ENCODE results near the gene GARRE1.
"Not testable (repeated sequence)": the region's sequence is repeated elsewhere in the genome, so short reads cannot be mapped to it uniquely, and the experiment has no call there.

GARRE1 gene, protein sequence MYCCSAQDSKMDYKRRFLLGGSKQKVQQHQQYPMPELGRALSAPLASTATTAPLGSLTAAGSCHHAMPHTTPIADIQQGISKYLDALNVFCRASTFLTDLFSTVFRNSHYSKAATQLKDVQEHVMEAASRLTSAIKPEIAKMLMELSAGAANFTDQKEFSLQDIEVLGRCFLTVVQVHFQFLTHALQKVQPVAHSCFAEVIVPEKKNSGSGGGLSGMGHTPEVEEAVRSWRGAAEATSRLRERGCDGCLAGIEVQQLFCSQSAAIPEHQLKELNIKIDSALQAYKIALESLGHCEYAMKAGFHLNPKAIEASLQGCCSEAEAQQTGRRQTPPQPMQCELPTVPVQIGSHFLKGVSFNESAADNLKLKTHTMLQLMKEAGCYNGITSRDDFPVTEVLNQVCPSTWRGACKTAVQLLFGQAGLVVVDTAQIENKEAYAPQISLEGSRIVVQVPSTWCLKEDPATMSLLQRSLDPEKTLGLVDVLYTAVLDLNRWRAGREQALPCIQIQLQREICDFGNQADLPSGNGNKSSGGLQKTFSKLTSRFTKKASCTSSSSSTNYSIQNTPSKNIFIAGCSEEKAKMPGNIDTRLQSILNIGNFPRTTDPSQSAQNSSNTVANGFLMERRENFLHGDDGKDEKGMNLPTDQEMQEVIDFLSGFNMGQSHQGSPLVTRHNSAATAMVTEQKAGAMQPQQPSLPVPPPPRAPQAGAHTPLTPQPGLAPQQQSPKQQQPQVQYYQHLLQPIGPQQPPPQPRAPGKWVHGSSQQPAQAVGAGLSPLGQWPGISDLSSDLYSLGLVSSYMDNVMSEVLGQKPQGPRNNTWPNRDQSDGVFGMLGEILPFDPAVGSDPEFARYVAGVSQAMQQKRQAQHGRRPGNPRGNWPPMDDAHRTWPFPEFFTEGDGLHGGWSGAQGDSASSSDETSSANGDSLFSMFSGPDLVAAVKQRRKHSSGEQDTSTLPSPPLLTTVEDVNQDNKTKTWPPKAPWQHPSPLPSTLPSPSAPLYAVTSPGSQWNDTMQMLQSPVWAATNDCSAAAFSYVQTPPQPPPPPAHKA (N-terminal part only)

DNA sequence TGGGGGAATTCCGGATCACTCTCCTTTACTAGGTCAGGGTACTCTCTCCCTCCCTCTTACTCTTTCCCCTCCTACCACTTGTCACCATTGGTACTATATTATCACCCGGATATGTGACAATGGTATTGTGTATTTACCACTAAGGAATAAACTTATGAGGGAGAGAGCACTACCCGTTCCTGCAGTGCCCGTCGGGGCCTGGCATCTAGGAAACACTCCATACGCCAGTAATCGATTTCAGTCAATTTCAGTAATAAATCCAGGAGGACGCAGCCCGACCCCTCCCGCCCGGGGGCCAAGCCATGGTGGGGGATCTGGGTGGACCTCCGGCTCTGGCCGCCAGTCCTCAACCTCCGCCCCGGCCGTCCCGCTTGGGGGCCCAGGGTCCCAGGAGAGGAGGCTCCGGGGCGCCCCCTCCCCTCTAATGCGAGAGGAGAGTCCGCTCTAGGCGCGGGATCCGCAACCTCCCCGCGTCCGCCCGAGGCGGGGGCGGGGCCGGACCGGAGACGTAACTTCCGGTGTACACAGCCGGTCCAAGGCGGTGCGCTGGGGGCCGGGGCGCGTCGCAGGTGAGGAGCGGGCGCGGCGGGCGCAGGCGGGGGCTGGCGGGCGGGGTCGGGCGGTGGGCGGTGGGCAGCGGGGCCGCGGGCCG, at the start of gene GARRE1:
TSS of gene GARRE1 (plus strand) at position 509 of the 652 bp plus-strand sequence. CDS start 45,920 bp downstream, outside the sequence.
- DNase-seq, result peak; percentile 65

DNA sequence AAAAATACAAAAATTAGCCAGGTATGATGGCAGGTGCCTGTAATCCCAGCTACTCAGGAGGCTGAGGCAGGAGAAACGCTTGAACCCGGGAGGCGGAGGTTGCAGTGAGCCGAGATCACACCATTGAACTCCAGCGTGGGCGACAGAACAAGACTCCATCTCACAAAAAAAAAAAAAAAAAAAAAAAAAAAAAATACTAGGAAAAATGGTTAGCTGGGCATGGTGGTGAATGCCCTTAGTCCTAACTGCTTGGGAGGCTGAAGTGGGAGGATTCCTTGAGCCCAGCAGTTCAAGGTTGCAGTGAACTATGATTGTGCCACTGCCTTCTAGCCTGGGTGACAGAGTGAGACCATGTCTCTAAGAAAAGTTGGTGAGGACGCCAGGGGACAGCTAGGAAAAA, 49.0 kb upstream of the GARRE1 start:
- DNase-seq, result not testable (repeated sequence)

DNA sequence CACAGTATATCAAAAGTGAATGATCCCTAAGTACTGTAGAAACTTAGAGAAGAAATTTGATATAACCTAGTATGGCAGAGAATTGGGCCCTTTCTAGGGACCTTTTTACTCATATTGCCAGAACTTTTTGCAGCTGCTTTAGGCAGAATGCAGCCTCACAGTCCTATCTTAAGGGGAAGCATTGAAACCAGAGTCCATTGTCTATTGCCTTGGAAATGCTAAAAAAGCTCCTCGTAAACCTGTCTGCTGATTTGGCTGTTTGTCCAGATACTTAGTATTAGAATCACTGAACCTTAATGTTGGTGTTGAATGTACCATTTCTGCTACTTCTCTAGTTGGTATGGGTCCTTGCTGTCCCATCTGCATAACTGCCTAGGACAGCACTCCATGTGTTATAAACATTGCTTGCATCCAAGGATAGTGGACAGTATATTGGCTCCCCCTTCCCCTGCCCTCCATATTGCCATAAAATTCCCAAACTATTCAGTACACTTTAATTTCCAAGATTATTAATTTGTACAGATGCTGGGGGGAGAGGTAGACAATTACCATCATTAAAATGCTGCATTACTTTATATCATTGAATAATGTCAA, 46.0 kb upstream of the GARRE1 start:
- no peak for DNase-seq

DNA sequence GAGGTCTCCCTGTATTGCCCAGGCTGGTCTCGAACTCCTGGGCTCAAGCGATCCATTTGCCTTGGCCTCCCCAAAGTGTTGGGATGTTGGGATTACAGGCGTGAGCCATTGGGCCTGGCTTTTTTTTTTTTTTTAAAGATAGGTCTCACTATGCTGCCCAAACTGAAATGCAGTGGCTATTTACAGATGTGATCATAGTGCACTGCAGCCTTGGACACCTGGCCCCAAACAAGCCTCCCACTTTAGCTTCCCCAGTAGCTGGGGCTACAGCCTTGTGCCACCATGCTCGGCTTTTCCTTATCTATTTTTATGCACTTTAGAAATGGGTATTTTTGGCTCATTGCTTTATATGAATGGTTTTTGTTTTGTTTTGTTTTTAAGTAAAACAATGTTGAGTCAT, 44.6 kb upstream of the GARRE1 start:
- DNase-seq, result no peak

DNA sequence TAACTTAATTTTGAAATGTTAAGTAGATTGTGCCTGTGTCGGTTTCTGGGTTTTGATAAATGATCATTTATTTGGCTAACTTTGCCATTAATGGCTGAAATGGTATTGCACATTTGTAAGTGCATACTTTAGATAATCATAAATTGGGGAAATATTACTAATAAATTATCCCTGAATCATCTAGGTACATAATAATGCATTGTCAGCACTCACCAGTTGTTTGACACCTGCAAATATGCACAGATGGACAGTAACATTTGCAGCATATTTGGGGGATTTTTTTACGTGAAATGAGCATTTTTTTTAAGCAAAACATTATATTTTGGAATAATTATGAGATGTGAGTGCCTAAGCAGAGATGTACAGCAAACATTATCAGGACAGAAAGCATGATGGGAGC, 41.1 kb upstream of the GARRE1 start:
- no peak for DNase-seq

DNA sequence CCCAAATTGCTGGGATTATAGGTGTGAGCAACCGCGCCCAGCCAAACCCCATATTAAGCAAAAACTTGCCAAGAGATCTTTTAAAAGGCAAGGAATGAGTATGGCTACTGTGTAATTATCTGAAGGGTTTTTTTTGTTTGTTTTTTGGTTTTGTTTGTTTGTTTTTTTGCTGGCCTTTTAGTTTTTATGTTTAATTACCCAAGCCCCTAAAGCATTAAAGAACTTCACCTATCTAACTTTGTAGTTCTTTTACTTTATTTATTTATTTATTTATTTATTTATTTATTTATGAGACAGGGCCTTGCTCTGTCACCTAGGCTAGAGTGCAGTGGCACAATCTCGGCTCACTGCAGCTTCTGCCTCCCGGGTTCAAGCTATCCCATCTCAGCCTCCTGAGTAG, 40.3 kb upstream of the GARRE1 start:
- no peak for DNase-seq

DNA sequence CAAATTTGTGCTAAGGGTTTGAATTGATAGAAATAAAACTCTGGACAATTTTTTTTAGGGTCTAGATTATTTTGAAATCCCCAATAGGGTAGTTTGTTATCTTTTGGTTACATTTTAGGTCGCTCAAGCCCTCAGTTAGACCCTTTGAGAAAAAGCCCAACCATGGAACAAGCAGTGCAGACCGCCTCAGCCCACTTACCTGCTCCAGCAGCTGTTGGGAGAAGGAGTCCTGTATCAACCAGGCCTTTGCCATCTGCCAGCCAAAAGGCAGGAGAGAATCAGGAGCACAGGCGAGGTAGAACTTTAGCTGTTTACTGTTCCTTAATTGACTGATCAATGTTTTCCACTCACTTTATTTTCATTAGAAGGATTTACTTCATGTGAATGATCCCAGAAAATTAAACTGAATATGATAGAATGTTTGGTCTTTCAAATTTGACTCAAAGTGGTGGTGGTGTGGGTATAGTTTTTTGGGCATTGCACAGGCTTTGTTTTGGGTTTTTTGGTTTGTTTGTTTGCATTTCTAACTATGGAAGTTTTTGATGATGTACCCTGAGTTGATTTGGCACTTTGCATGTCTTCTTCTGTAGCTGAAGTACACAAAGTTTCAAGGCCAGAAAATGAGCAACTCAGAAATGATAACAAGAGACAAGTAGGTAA, 39.2 kb upstream of the GARRE1 start:
- DNase-seq, result no peak

DNA sequence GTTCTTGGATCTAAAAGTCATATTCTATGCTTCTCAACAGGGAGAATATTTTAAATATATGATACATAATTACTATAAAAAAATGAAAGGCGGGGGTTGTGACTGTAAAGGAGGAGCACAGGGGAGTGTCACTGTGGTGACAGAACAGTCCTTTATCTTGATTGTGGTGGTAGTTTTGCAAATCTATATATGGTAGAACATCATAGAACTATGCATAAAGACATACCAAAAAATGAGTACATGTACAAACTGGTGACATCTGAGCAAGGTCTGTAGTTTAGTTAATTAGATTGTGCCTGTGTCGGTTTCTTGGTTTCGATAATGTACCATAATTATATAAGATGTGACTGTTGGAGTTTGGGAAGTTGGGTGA, 38.7 kb upstream of the GARRE1 start:
- no peak for DNase-seq

DNA sequence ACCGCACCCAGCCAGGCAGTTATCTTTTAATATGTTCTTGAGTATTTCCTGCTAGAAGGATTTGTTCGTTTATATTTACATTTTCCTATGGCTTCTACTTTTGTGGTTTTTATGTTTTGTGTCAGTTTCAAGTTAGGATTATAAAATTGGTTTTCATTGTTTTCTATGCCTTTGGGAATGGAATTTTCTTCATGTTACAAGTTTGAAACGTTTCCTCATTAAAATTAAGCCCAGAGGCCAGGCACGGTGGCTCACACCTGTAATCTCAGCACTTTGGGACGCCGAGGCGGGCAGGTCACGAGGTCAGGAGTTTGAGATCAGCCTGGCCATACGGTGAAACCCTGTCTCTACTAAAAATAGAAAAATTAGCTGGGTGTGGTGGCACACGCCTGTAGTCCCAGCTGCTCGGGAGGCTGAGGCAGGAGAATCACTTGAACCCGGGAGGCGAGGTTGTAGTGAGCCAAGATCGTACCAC, 37.6 kb upstream of the GARRE1 start:
- not testable (repeated sequence) for DNase-seq

DNA sequence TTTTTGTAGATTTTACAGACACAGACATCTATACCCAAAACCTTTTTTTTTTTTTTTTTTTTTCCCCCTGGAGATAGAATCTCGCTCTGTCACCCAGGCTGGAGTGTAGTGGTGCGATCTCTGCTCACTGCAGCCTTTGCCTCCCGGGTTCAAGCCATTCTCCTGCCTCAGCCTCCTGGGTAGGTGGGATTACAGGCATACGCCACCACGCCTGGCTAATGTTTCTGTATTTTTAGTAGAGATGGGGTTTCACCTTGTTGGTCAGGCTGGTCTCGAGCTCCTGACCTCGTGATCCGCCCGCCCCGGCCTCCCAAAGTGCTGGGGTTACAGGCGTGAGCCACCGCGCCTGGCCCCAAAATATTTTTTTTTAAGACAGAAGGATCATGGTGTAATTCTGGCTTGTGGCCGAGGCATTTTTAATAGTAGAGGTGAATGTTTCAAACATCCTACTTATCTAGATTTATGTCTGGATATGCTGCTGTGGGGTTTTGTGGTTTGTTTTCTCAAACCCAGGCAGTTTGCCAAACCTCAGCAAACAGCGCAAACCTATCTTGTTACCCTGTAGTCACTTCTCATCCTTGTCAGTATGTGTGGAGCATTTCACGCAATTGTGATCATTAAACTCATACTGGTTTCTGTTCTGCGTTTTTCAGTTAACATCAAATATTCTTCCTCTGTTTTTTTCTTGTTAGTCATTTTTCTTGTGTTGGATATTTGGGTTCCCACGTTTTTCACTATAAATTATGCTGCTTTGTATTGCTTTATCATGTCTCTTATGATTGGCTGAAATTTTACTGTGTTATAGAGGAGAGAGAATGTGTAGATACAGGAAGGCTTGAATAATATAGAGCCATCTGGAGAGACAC, 36.2 kb upstream of the GARRE1 start:
- no peak for DNase-seq

DNA sequence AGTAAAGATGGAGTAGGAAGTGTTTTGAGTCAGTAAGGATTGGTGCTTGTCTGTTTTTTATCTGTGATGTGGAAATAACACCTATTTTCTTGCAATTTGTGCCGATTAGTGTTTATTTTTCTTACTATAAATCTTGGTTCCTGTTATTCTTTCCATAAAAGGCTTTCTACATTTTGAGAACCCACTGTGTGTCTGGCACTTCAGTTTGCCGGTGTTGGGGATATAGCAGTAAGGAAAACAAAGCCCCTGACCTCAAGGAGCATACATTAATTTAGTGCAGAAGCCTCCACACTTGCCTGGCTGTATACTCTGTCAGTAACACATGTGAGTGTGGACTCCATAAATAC, 35.6 kb upstream of the GARRE1 start:
- DNase-seq, result no peak

DNA sequence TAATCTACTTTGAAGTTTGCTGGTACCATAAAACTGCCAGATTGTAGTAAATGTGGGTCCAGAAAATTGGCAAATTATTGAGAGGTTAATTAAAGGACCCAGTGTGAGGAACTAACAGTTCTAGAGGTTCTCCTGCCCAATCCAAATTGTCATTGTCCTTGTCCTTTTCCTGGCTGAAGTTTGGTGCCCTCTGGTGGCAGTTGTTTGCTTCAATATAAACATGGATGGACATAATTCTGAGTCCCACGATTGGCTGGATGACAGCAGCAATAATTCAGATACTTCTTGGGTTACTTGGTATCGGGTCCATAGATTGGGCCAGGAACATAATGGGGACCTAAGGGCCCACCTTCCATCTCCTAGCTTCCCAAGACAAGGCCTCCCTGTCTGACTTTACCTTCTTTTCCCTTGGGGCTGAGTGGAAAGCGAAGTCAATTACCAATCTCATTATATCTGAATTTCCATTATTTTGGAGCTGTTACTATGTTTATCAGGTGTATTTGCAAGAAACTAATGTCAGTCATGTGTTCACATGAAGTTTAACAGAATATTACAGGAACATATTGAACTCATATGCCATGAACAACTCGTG, 33.8 kb upstream of the GARRE1 start:
- DNase-seq, result peak; percentile 53

DNA sequence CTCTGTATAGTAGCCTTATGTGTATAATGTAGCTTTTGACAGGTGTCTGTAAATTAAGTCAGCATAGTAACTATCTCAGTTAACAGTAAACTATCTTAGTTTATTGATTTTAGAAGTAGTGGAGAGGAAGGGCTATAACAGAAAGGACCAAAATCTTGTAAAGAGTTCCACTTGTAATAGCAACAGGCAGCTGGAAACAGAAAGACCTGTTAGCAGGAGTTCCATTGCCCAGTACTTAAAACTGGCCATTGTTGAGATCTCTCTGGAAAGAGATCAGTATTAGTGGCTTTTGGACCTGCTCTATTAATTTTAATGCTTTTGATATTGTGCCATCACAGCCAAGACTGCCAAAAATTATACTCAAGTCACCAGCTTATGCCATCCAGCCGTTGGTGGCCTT, 32.0 kb upstream of the GARRE1 start:
- DNase-seq, result no peak

DNA sequence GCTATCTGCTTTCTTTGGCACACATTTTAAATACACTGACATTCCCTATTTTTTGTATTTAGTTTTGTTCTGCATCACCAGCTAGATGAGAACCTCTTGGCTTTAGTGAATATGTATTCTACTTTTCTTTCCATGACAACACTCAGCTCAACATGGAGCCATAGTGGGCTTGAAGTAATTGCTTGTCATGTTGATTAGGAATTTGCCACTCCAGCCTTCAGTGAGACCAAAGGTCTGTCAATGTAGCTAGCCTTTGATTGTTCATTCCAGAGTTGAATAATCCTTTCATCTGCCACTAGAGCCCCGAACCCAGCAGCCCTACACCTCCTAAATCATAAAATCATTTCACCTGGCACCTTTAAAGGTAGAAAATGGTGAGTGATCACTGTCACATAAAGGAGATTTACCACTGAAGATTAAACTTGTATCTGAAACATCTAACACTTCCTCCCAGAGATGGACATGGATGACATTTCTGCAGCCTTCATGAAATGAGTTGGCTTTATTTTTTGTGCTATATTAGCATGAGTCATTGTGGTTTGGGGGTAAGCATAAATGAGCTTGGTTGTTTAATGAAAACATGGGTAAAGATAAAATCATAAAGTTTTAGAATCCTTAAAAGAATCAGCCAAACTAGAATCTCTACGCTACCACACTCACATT, 29.2 kb upstream of the GARRE1 start:
- no peak for DNase-seq

DNA sequence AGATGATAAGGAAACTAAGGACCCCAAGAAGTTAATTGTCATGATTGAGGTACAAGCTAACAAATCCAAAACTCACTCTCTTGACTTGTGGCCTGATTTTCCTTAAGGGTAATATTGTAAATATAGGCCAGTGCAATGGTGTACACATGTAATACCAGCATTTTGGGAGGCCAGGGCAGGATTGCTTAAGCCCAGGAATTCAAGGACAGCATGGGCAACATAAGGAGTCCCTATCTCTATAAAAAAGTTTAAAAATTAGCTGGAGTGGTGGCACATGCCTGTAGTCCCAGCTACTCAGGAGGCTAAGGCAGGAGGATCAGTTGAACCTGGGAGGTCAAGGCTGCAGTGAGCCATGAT, 28.7 kb upstream of the GARRE1 start:
- no peak for DNase-seq

DNA sequence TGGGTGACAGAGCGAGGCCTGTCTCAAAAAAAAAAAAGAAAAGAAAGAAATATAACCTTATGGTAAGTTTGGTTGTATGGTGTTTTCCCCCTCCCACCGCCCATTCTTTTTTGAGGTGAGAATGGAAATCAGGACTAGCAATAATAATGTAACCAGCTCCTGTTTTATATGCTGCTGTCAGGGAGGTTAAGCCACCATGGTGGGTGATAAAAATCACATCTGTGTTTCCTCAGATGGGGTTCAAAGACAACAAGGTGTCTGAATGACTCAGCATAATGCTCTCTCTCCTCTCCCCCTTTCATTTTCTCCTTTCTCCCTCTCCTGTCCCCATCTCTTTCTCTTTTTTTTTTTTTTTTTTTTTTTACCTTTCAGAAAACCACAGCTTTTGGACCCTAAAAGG, 28.3 kb upstream of the GARRE1 start:
- DNase-seq, result no peak

DNA sequence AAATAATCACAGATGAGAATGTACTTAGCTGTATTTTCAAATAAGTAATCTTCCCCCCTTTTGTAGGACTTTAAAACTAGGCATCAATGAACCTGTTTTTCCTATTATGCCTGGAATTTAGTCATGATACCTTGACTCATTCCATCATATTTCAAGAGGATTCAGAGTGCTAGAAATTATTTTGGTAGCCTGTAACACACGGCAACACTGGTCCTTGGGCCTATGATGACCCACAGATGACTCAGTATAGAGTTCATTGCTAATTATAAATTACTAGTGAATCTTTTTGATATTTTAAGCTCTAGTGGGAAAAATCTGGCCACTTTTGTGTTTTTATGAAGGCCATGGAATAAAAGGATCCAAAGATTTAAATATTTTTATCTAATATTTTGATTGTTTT, 26.0 kb upstream of the GARRE1 start:
- DNase-seq, result no peak

DNA sequence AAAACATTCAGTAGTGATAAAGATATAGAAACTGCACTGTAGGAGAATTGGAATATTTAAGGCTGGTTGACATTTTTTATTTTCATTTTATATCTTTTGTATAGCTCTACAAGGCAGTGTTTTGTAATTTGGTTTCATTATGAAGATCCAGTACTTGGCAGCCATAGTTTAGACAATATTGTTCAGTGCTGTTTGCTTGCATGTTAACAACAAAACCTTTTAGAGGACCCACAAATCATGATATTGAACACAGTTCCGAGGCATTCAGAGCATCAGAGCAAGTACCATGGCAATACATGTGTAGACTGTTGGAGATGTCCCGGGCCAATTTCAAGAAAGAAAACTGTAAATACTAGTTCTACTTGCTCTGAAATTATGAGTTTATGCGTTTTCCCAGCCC, 25.6 kb upstream of the GARRE1 start:
- no peak for DNase-seq

DNA sequence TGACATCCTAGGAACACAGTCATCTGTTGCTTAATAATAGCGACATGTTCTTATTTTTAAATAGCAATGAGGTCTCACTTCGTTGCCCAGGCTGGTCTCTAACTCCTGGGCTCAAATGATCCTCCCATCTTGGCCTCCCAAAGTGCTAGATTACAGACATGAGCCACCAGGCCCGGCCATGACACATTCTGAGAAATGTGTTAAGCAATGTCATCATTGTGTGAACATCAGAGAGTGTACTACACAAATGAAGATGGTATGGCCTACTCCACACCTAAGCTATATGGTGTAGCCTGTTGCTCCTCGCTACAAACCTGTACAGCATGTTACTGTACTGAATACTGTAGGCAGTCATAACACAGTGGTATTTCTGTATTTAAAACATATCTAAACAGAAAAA, 24.6 kb upstream of the GARRE1 start:
- no peak for DNase-seq

DNA sequence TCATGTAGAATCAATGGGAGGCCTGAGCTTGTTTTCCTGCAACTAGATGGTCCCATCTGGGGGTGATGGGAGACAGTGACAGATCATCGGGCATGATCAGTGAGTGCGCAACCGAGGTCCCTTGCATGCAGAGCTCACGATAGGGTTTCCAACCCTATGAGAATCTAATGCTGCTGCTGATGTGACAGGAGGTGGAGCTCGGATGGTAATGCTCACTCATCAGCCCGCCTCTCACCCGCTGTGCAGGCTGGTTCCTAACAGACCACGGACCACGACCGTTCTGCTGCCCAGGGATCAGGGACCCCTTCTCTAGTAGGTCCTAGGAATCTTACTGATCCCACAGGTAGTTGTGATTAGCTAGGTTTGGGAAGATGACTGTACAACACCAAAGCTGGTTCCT, 23.5 kb upstream of the GARRE1 start:
- DNase-seq, result no peak
